H9 (cell line): ENCODE results near the gene LXN. TPM values are rescaled to one million over a fixed set of nuclear protein-coding genes. Genes with fewer than 3 reads are reported as not detected.

Experiments
- DNase-seq: peaks from one replicate; pipeline ENCODE4 v3.0.0-alpha.2; 2017
- H2AFZ ChIP-seq: one replicate; pipeline ENCODE4 v1.6.1; 2013; ENCODE audit warnings: mild to moderate bottlenecking, low read length, control low read depth, moderate library complexity
- H2AK5ac ChIP-seq: 2 replicates; pipeline ENCODE4 v1.6.1; 2013; ENCODE audit warnings: low read length, control low read depth, mixed read lengths; ENCODE audit not compliant: insufficient read length
- H2BK120ac ChIP-seq: one replicate; pipeline ENCODE4 v1.6.1; 2013; ENCODE audit warnings: low read depth, mild to moderate bottlenecking, low read length, control low read depth, inconsistent platforms; ENCODE audit not compliant: poor library complexity, severe bottlenecking
- H2BK12ac ChIP-seq: 2 replicates; pipeline ENCODE4 v1.6.1; 2013; ENCODE audit warnings: low read length, control low read depth, mixed read lengths, low read depth; ENCODE audit not compliant: insufficient read length
- H2BK15ac ChIP-seq: 2 replicates; pipeline ENCODE4 v1.6.1; 2013; ENCODE audit warnings: low read depth, low read length, control low read depth
- H2BK20ac ChIP-seq: one replicate; pipeline ENCODE4 v1.6.1; 2013; ENCODE audit warnings: low read depth, mild to moderate bottlenecking, low read length, control low read depth, inconsistent platforms; ENCODE audit not compliant: poor library complexity, severe bottlenecking
- H2BK5ac ChIP-seq: 2 replicates; pipeline ENCODE4 v1.6.1; 2013; ENCODE audit warnings: low read length, control low read depth, mixed read lengths; ENCODE audit not compliant: insufficient read length
- H3K14ac ChIP-seq: 2 replicates; pipeline ENCODE4 v1.6.1; 2013; ENCODE audit warnings: low read length, control low read depth; ENCODE audit not compliant: insufficient read depth
- H3K18ac ChIP-seq: 2 replicates; pipeline ENCODE4 v1.6.1; 2013; ENCODE audit warnings: low read depth, mild to moderate bottlenecking, mixed read lengths, low read length, control low read depth; ENCODE audit not compliant: insufficient read length
- H3K23ac ChIP-seq: 2 replicates; pipeline ENCODE4 v1.6.1; 2013; ENCODE audit warnings: low read length, control low read depth, mixed read lengths, low read depth; ENCODE audit not compliant: insufficient read length
- H3K23me2 ChIP-seq: 2 replicates; pipeline ENCODE4 v1.6.1; 2013; ENCODE audit warnings: low read depth, mild to moderate bottlenecking, mixed read lengths, low read length, control low read depth; ENCODE audit not compliant: insufficient read length, poor library complexity, severe bottlenecking
- H3K27ac ChIP-seq: 2 replicates; pipeline ENCODE4 v1.5.1; 2013; ENCODE audit warnings: low read length, control low read depth, mixed read lengths, low read depth; ENCODE audit not compliant: insufficient read length
- H3K27me3 ChIP-seq: 2 replicates; pipeline ENCODE4 v1.6.1; 2013; ENCODE audit warnings: low read length, control low read depth, inconsistent platforms; ENCODE audit not compliant: insufficient read depth
- H3K4ac ChIP-seq: 2 replicates; pipeline ENCODE4 v1.6.1; 2013; ENCODE audit warnings: low read depth, mild to moderate bottlenecking, control low read depth, inconsistent platforms, low read length, moderate library complexity
- H3K4me1 ChIP-seq: 2 replicates; pipeline ENCODE4 v1.6.1; 2013; ENCODE audit warnings: low read length, control low read depth, inconsistent platforms; ENCODE audit not compliant: insufficient read depth
- H3K4me2 ChIP-seq: 2 replicates; pipeline ENCODE4 v1.6.1; 2013; ENCODE audit warnings: low read length, control low read depth, mixed read lengths; ENCODE audit not compliant: insufficient read length, insufficient read depth
- H3K56ac ChIP-seq: 2 replicates; pipeline ENCODE4 v1.6.1; 2013; ENCODE audit warnings: low read depth, mild to moderate bottlenecking, mixed read lengths, low read length, control low read depth; ENCODE audit not compliant: insufficient read length
- H3K79me1 ChIP-seq: 2 replicates; pipeline ENCODE4 v1.6.1; 2013; ENCODE audit warnings: low read depth, mild to moderate bottlenecking, moderate library complexity, low read length, control low read depth, inconsistent platforms; ENCODE audit not compliant: insufficient read depth, poor library complexity, severe bottlenecking
- H3K79me2 ChIP-seq: 2 replicates; pipeline ENCODE4 v1.6.1; 2013; ENCODE audit warnings: low read length, control low read depth, inconsistent platforms; ENCODE audit not compliant: insufficient read depth
- H3K9ac ChIP-seq: 2 replicates; pipeline ENCODE4 v1.6.1; 2013; ENCODE audit warnings: low read length, control low read depth, mixed read lengths; ENCODE audit not compliant: insufficient read length; ENCODE audit errors: extremely low read depth
- H3K9me3 ChIP-seq: one replicate; pipeline ENCODE4 v1.6.1; 2013; ENCODE audit warnings: low read depth, low read length, inconsistent platforms; ENCODE audit not compliant: control insufficient read depth
- H3T11ph ChIP-seq: one replicate; pipeline ENCODE4 v1.6.1; 2013; ENCODE audit warnings: mild to moderate bottlenecking, low read length, control low read depth, inconsistent platforms
- H4K20me1 ChIP-seq: one replicate; pipeline ENCODE4 v1.6.1; 2013; ENCODE audit not compliant: control insufficient read depth, insufficient read length, insufficient read depth
- H4K5ac ChIP-seq: 2 replicates; pipeline ENCODE4 v1.6.1; 2013; ENCODE audit warnings: low read depth, mild to moderate bottlenecking, mixed read lengths, low read length, control low read depth; ENCODE audit not compliant: insufficient read length
- H4K8ac ChIP-seq: replicated peaks from 2 replicates; pipeline ENCODE4 v1.6.1; 2013; ENCODE audit warnings: low read length, control low read depth, mixed read lengths, low read depth; ENCODE audit not compliant: insufficient read length
- H4K91ac ChIP-seq: 2 replicates; pipeline ENCODE4 v1.6.1; 2013; ENCODE audit warnings: low read depth, mild to moderate bottlenecking, moderate library complexity, mixed read lengths, low read length, control low read depth; ENCODE audit not compliant: insufficient read length
- H3K27ac Mint-ChIP-seq, 3 experiments: 2 replicates in 2 of 3; 3 replicates in 1 of 3; pipeline ENCODE4 v1.8.0; 2020 to 2021; ENCODE audit warnings: mixed read lengths in 3 of 3, mild to moderate bottlenecking in 1 of 3, moderate library complexity in 1 of 3
- H3K27me3 Mint-ChIP-seq: 2 replicates; pipeline ENCODE4 v1.8.0; 2021; ENCODE audit warnings: low read depth, mild to moderate bottlenecking, moderate library complexity, mixed read lengths
- H3K36me3 Mint-ChIP-seq, 3 experiments: 2 replicates in 2 of 3; 3 replicates in 1 of 3; pipeline ENCODE4 v1.8.0; 2020 to 2021; ENCODE audit warnings: low read depth in 3 of 3, mixed read lengths in 3 of 3; ENCODE audit not compliant: insufficient read depth in 1 of 3
- H3K4me1 Mint-ChIP-seq, 2 experiments: 2 replicates each; pipeline ENCODE4 v1.8.0; 2020; ENCODE audit warnings: mixed read lengths in 2 of 2
- H3K4me3 Mint-ChIP-seq, 2 experiments: 2 replicates in 1 of 2; 3 replicates in 1 of 2; pipeline ENCODE4 v1.8.0; 2020 to 2021; ENCODE audit warnings: mild to moderate bottlenecking in 2 of 2, mixed read lengths in 2 of 2, moderate library complexity in 1 of 2
- H3K9me3 Mint-ChIP-seq, 2 experiments: 2 replicates in 1 of 2; 3 replicates in 1 of 2; pipeline ENCODE4 v1.8.0; 2020; ENCODE audit warnings: mild to moderate bottlenecking in 2 of 2, mixed read lengths in 2 of 2, moderate library complexity in 1 of 2
- WGBS: extraction: QIAGEN DNeasy Blood & Tissue Kit; methylation state at CpG from one replicate; pipeline ENCODE4 v1.1.7; 2013; ENCODE audit warnings: missing lambda C conversion rate, low lambda C conversion rate, mixed read lengths; ENCODE audit not compliant: insufficient read length; ENCODE audit errors: extremely low coverage; 5-methylcytosine and 5-hydroxymethylcytosine counted together
- total RNA-seq: library from RNA; stranded (reverse); gene quantifications from 2 replicates; pipeline ENCODE4 v1.2.1, GENCODE V29; 2021
- TF ChIP-seq, protein P1 (sequence below): fragments of 200-600 bp; sonication (generic); conservative IDR thresholded peaks from 3 replicates; pipeline ENCODE4 v1.8.0; 2021; ENCODE audit warnings: antibody characterized with exemption, mild to moderate bottlenecking

Gene LXN
- total RNA-seq, 1 experiment from 2014 or later, result 6.7 TPM

DNA sequence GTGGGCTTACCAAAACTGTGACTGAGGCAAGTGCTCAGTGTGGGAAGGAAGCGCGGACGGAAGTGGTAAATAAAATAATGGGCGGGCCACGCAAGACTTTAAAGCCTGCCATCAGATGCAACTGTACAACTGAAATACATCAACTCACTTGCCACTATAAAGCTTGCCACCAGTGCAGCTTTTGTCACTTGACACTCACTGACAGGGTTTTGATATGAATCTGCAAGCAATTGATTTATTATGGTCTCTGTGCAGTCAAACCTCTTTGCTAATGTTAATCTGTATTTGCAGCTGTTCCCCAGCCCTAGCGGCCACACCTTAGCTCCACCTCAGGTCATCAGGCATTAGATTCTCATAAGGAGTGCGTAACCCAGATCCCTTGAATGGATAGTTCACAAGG lies 30.4 kb downstream of the LXN start:
- no peak overlapping the region for H3K27ac ChIP-seq
- no peak overlapping the region for H2BK20ac ChIP-seq
- H3K27me3 Mint-ChIP-seq, result no peaks in the 10 kb centered on the region
- H4K5ac ChIP-seq, result no peak overlapping the region
- H3K18ac ChIP-seq, result no peak overlapping the region
- H3K9ac ChIP-seq, result no peak overlapping the region
- H3K4me1 Mint-ChIP-seq, result peaks cover 8 to 10% of the 10 kb centered on the region in 2 experiments; a peak in 3 of 4 replicates
- no peaks in the 10 kb centered on the region for H3K23me2 ChIP-seq
- no peak overlapping the region for H2BK15ac ChIP-seq
- no peak overlapping the region for H3K4me2 ChIP-seq
- no peak for DNase-seq
- H3T11ph ChIP-seq, result no peak overlapping the region
- H2BK12ac ChIP-seq, result no peak overlapping the region
- peaks cover 3% of the 10 kb centered on the region for H3K79me1 ChIP-seq
- H3K27me3 ChIP-seq, result no peaks in the 10 kb centered on the region
- H2BK120ac ChIP-seq, result no peak overlapping the region
- TF ChIP-seq, protein P1, sequence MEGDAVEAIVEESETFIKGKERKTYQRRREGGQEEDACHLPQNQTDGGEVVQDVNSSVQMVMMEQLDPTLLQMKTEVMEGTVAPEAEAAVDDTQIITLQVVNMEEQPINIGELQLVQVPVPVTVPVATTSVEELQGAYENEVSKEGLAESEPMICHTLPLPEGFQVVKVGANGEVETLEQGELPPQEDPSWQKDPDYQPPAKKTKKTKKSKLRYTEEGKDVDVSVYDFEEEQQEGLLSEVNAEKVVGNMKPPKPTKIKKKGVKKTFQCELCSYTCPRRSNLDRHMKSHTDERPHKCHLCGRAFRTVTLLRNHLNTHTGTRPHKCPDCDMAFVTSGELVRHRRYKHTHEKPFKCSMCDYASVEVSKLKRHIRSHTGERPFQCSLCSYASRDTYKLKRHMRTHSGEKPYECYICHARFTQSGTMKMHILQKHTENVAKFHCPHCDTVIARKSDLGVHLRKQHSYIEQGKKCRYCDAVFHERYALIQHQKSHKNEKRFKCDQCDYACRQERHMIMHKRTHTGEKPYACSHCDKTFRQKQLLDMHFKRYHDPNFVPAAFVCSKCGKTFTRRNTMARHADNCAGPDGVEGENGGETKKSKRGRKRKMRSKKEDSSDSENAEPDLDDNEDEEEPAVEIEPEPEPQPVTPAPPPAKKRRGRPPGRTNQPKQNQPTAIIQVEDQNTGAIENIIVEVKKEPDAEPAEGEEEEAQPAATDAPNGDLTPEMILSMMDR, result no peak
- no peak overlapping the region for H4K8ac ChIP-seq
- no peak overlapping the region for H3K23ac ChIP-seq
- H2AFZ ChIP-seq, result no peak overlapping the region
- no peaks in the 10 kb centered on the region for H4K20me1 ChIP-seq
- no peaks in the 10 kb centered on the region for H3K4me1 ChIP-seq
- peaks cover 6% of the 10 kb centered on the region; the same call in 1 of the 2 replicates for H3K79me2 ChIP-seq
- no peak overlapping the region for H3K4me3 Mint-ChIP-seq
- no peak overlapping the region for H2BK5ac ChIP-seq
- H3K9me3 Mint-ChIP-seq, result peaks cover 0 to 3% of the 10 kb centered on the region in 2 experiments; a peak in 1 of 5 replicates
- no peak overlapping the region for H4K91ac ChIP-seq
- H3K9me3 ChIP-seq, result no peaks in the 10 kb centered on the region
- no peak overlapping the region for H3K14ac ChIP-seq
- no CpG with 5 or more reads among the region's 7 CpGs for WGBS
- H3K4ac ChIP-seq, result no peak overlapping the region
- no peak overlapping the region for H3K56ac ChIP-seq
- H3K36me3 Mint-ChIP-seq, result peaks cover 1 to 11% (median 4%) of the 10 kb centered on the region in 3 experiments; a peak in 4 of 7 replicates
- no peak overlapping the region for H2AK5ac ChIP-seq
- no peak overlapping the region for H3K27ac Mint-ChIP-seq
